ENCODE measurements around the gene OBSCN. TPM values are rescaled to one million over a fixed set of nuclear protein-coding genes. Genes with fewer than 3 reads are reported as not detected.
A peak's percentile ranks its signal among the peaks of the same experiment; 100 is the strongest.
"Not testable (repeated sequence)": the region's sequence is repeated elsewhere in the genome, so short reads cannot be mapped to it uniquely, and the experiment has no call there.

The OBSCN gene
- total RNA-seq, 3 donors from 2014 or later, result 6.3 to 9.3 (median 7.5) TPM

DNA sequence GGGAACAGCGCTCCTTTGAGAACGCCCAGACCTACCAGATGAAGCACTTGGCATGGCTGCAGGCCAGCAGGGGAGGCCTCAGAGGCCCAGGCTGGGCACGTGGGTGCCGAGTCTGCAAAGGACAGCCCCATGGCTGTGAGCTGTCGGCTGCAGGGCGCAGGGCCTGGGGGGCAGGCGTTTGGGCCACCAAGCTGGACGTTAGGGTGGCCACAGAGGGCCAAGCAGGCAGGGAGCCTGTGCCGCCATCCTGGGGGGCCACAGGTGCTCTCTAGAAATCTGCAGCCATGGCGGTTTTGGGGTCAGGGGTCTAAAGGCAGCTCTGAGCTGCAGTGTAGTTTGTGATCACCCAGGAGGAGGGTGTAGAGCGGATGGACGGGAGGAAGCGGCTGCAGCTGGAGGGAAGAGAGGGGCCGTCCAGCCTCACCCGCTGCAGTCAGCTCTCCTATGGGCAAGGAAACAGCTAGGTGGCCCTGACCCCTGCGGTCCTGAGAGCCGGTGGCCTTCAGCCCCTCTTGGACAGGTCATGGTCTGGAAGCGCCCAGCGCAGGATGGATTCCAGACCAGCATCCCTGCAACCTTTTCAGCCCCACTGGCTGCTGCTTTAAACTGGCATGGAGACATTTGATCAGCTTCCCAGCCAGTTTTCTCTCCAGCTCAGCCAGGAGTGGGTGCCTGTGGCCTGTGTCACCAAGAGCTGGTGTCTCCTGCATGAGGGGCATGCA lies 31.2 kb upstream of the OBSCN start:
- peaks cover 5% of the 10 kb centered on the region for H3K4me1 Mint-ChIP-seq (ENCODE audit: low read depth)
- no peaks in the 10 kb centered on the region for H3K27me3 Mint-ChIP-seq (ENCODE audit: low read depth)
- DNase-seq (no peak), ATAC-seq (no peak)
- H3K4me3 Mint-ChIP-seq, result no peak overlapping the region
- H3K9me3 Mint-ChIP-seq, result no peaks in the 10 kb centered on the region
- H3K36me3 Mint-ChIP-seq (ENCODE audit: insufficient read depth), result peaks cover 5% of the 10 kb centered on the region

DNA sequence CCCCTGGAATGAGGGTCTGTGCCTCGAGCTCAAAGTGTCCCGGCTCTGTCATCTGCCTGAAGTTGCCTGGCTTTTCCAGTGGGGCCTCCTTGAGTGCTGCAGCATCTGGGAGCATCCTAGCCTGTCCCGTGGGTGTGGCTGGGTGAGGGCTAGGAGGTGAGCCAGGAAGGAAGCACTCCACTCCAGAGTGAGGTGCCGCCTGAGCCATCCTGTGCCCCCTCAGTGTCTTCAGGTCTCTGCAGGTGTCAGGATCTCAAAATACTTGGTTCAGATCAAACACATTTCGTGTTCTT lies 30.7 kb upstream of the OBSCN start:
- DNase-seq (no peak), ATAC-seq (no peak)
- Mint-ChIP-seq H3K4me3 (no peak overlapping the region), H3K9me3 (no peaks in the 10 kb centered on the region), H3K27me3 (ENCODE audit: low read depth) (no peaks in the 10 kb centered on the region), H3K36me3 (ENCODE audit: insufficient read depth) (peaks cover 5% of the 10 kb centered on the region), H3K4me1 (ENCODE audit: low read depth) (peaks cover 3% of the 10 kb centered on the region)

- no peaks in the 10 kb centered on the region for H3K4me1 Mint-ChIP-seq (ENCODE audit: low read depth)
- no peaks in the 10 kb centered on the region for H3K27me3 Mint-ChIP-seq (ENCODE audit: low read depth)
- no peak for ATAC-seq
- H3K9me3 Mint-ChIP-seq, result no peaks in the 10 kb centered on the region
- no peak overlapping the region for H3K4me3 Mint-ChIP-seq
- H3K36me3 Mint-ChIP-seq (ENCODE audit: insufficient read depth), result peaks cover 5% of the 10 kb centered on the region
- DNase-seq, result no peak
These were observed 29.8 kb upstream of the OBSCN start for GRCh38 chr1:228177721-228178710.

DNA sequence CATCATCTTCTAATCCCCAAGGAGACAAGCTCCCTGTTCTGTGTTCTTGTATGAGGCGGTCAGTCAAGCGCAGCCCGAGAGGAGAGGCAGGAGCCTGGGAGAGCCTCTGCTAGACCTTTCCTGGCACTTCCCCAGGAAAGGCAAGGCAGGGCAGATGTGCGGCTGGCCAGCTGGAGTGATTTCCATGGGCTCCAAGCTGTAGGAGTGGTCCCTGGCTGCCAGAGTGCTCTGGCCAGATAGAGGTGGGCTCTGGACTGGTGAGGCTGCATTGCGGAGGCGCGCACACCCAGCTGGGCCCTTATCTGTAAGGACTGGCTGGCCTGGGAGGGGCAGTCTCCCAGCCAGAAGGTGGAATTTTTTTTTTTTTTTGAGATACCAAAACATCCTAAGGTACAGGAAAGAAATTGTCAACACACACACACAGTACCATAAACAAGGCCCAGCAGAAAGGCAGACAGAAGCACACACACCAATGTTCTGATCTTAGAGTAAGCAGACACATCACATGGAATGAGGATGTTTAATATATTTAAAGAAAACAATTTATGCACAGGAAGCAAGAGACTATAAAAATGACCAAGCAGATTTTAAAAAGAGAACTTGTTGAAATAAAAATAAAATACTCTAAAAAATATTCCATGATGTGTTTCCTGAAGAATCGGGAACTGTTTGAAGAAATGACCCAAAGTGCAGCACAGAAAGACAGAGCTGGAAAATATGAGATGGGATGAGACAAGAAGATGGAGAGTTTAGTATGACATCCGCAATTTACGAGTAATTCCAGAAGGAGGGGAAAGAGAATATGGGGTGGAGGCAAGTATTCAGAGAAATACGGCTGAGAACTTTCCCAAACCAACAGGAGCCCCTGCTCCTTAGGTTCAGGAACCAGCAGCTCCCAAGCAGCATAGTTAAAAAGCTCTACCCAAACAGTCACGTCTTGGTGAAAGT lies 28.8 kb upstream of the OBSCN start:
- no peak overlapping the region for H3K4me3 Mint-ChIP-seq
- DNase-seq, result no peak
- no peaks in the 10 kb centered on the region for H3K27me3 Mint-ChIP-seq (ENCODE audit: low read depth)
- no peak for ATAC-seq
- H3K9me3 Mint-ChIP-seq, result no peaks in the 10 kb centered on the region
- H3K36me3 Mint-ChIP-seq (ENCODE audit: insufficient read depth), result peaks cover 5% of the 10 kb centered on the region
- no peaks in the 10 kb centered on the region for H3K4me1 Mint-ChIP-seq (ENCODE audit: low read depth)

DNA sequence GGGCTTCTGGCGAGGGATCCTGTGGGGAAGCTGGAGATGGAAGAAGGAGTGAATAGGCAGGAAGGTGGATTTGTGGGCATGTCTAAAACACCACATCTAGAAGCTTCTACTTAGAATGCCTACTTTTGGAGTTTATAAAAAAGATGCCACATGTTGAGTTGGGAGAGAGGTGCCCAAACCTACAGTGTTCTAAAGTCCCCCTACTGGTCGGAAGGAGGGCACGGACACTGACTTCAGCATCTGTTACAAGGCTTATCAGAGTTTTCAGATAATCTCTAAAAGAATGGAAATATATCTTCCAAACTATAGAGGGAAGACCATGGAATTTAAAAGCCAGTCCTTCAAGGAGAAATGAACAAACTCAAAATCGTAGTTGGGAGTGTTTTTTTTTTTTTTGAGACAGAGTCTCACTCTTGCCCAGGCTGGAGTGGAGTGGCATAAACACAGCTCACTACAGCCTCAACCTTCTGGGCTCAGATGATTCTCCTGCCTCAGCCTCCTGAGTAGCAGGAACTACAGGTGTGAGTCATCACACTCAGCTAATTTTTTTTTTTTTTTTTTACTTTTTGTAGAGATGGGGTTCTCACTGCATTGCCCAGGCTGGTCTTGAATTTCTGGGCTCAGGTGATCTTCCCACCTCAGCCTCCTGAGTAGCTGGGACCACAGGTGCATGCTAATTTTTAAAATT lies 27.4 kb upstream of the OBSCN start:
- Mint-ChIP-seq H3K36me3 (ENCODE audit: insufficient read depth) (peaks cover 5% of the 10 kb centered on the region), H3K9me3 (no peaks in the 10 kb centered on the region), H3K4me3 (no peak overlapping the region), H3K4me1 (ENCODE audit: low read depth) (peaks cover 3% of the 10 kb centered on the region), H3K27me3 (ENCODE audit: low read depth) (no peaks in the 10 kb centered on the region)
- DNase-seq, result no peak
- ATAC-seq, result peak in 1 of 2 donors; percentile 23

DNA sequence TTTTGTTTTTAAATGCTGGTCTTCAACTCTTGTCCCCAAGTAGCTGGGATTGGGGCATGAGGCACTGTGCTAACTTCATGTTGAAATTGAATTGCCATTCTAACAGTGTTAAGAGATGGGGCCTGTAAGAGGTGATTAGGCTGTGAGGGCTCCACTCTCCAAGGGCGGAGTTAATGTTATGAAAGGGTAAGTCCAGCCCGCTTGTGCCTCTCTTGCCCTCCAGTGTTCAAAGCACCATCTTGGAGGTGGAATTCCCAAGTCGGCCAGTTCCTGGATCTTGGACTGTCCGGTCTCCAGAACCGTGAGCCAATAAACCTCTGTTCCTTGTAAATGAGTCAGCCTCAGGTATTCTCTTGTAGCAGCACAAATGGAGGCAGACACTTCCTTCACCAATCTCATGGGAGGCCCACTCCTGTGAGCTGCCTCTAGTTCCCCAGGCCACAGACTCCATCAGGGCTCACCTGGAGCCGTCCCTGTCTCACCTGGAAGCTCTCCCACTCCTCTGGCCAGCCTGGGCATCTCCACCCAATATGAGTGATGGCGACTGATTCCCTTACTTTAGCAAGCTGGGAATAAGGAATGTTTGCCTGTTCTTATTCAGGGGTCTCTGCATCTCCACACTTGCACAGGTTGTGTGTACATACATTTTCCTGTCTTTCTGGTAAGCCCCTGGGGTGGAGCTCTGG lies 26.7 kb upstream of the OBSCN start:
- H3K4me1 Mint-ChIP-seq (ENCODE audit: low read depth), result peaks cover 10% of the 10 kb centered on the region
- no peaks in the 10 kb centered on the region for H3K27me3 Mint-ChIP-seq (ENCODE audit: low read depth)
- H3K4me3 Mint-ChIP-seq, result no peak overlapping the region
- no peak for ATAC-seq
- no peak for DNase-seq
- H3K9me3 Mint-ChIP-seq, result no peaks in the 10 kb centered on the region
- peaks cover 5% of the 10 kb centered on the region for H3K36me3 Mint-ChIP-seq (ENCODE audit: insufficient read depth)

GRCh38 chr1:228181645-228182034 lies 26.2 kb upstream of the OBSCN start:
- Mint-ChIP-seq H3K4me1 (ENCODE audit: low read depth) (peaks cover 11% of the 10 kb centered on the region), H3K36me3 (ENCODE audit: insufficient read depth) (peaks cover 5% of the 10 kb centered on the region), H3K27me3 (ENCODE audit: low read depth) (no peaks in the 10 kb centered on the region), H3K9me3 (no peaks in the 10 kb centered on the region), H3K4me3 (no peak overlapping the region)
- ATAC-seq (no peak), DNase-seq (no peak)

DNA sequence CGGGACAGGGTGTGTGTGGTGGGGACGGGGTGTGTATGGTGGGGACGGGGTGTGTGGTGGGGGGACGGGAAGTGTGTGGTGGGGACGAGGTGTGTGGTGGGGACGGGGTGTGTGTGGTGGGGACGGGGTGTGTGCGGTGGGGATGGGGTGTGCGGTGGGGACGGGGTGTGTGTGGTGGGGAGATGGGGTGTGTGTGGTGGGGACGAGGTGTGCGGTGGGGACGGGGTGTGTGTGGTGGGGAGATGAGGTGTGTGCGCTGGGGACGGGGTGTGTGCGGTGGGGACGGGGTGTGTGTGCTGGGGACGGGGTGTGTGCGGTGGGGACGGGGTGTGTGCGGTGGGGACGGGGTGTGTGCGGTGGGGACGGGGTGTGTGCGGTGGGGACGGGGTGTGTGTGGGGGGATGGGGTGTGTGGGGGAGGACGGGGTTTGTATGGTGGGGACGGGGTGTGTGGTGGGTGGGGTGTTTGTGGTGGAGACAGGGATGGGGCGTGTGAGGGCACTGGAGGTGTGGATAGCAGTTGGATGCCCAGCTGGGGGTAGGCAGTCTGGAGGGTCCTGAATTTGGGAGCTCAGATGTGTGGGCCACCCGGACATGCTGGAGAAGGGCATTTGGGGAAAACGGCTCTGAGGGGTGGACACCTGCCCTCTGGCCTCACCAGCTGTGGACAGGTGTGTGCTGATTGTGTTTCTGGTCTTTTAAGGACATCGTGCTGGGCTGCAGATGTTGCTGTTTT lies 25.4 kb upstream of the OBSCN start:
- H3K36me3 Mint-ChIP-seq (ENCODE audit: insufficient read depth), result peaks cover 5% of the 10 kb centered on the region
- no peak for ATAC-seq
- no peak overlapping the region for H3K4me3 Mint-ChIP-seq
- peaks cover 12% of the 10 kb centered on the region for H3K4me1 Mint-ChIP-seq (ENCODE audit: low read depth)
- no peaks in the 10 kb centered on the region for H3K9me3 Mint-ChIP-seq
- H3K27me3 Mint-ChIP-seq (ENCODE audit: low read depth), result no peaks in the 10 kb centered on the region
- no peak for DNase-seq

GRCh38 chr1:228184152-228184551 lies 23.7 kb upstream of the OBSCN start:
- no peaks in the 10 kb centered on the region for H3K9me3 Mint-ChIP-seq
- H3K4me3 Mint-ChIP-seq, result no peak overlapping the region
- no peaks in the 10 kb centered on the region for H3K27me3 Mint-ChIP-seq (ENCODE audit: low read depth)
- ATAC-seq (no peak), DNase-seq (no peak)
- H3K36me3 Mint-ChIP-seq (ENCODE audit: insufficient read depth), result no peaks in the 10 kb centered on the region
- peaks cover 17% of the 10 kb centered on the region for H3K4me1 Mint-ChIP-seq (ENCODE audit: low read depth)

DNA sequence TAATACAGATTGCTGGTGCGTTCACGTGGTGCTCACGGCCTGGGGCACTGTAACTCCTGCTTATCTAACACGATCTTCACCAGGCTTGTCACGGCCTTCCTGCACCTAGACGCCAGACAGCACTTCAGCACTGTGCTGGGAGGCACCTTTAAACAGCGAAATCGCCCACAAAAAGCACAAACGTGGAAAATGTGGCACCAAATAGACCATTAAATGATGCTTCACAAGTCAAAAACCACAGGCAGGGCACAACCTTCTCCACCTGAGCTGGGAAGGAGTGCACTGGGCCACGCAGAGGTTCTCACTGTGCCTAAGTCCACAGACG lies 22.2 kb upstream of the OBSCN start:
- Mint-ChIP-seq H3K36me3 (ENCODE audit: insufficient read depth) (no peaks in the 10 kb centered on the region), H3K4me1 (ENCODE audit: low read depth) (peaks cover 20% of the 10 kb centered on the region), H3K4me3 (no peak overlapping the region), H3K27me3 (ENCODE audit: low read depth) (no peaks in the 10 kb centered on the region), H3K9me3 (no peaks in the 10 kb centered on the region)
- peak; percentile 70 to 72 for ATAC-seq
- no peak for DNase-seq

DNA sequence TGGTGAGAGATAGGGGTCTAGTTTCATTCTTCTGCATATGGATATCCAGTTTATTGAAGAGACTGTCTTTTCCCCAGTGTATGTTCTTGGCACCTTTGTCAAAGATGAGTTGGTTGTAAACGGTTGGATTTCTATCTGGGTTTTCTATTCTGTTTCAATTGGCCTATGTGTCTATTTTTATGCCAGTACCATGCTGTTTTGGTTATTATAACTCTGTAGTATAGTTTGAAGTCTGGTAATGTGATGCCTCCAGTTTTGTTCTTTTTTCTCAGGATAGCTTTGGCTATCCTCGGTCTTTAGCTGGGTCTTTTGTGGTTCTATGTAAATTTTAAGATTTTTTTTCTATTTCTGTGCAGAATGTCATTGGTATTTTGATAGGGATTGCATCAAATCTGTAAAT lies 19.6 kb upstream of the OBSCN start:
- H3K4me1 Mint-ChIP-seq (ENCODE audit: low read depth), result peaks cover 20% of the 10 kb centered on the region
- not testable (repeated sequence) for H3K36me3 Mint-ChIP-seq (ENCODE audit: insufficient read depth); DNase-seq; H3K9me3 Mint-ChIP-seq; H3K4me3 Mint-ChIP-seq; H3K27me3 Mint-ChIP-seq (ENCODE audit: low read depth); ATAC-seq

DNA sequence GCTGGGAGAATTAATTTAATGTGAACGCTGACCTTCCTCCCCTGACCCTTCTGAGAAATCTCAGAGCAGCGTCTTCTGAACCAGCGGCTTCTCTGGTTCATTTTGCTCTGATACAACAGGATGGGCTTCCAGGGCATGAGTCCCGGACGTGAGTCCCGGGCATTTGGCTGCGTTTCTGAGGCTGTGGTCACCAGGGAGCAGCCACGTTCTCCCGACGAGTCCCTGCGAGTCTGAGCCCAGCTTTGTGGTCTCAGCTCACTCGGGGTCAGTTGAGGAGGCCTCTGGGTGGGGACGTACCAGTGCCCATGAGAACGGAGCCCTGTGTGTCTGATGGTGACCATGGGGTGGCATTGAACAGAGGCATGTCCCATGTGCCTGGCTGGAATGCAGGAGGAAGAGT lies 17.7 kb upstream of the OBSCN start:
- peaks cover 18% of the 10 kb centered on the region for H3K4me1 Mint-ChIP-seq (ENCODE audit: low read depth)
- H3K4me3 Mint-ChIP-seq, result no peak overlapping the region
- ATAC-seq (no peak), DNase-seq (no peak)
- no peaks in the 10 kb centered on the region for H3K9me3 Mint-ChIP-seq
- no peaks in the 10 kb centered on the region for H3K36me3 Mint-ChIP-seq (ENCODE audit: insufficient read depth)
- no peaks in the 10 kb centered on the region for H3K27me3 Mint-ChIP-seq (ENCODE audit: low read depth)

- Mint-ChIP-seq H3K36me3 (ENCODE audit: insufficient read depth) (peaks cover 6% of the 10 kb centered on the region), H3K9me3 (no peaks in the 10 kb centered on the region), H3K4me3 (no peak overlapping the region), H3K4me1 (ENCODE audit: low read depth) (peaks cover 13% of the 10 kb centered on the region), H3K27me3 (ENCODE audit: low read depth) (no peaks in the 10 kb centered on the region)
- no peak for ATAC-seq
- no peak for DNase-seq
These were observed 17.1 kb upstream of the OBSCN start for GRCh38 chr1:228190778-228191177.
